Measurements from ENCODE around the gene CLDN5. TPM values are rescaled to one million over a fixed set of nuclear protein-coding genes. Genes with fewer than 3 reads are reported as not detected.

CLDN5 gene
- total and polyA plus RNA-seq, 2 of the 8 experiments (the other 6 are each of a cell fraction or from before 2014, with no cell fraction given) = 1.2 to 1.6 TPM

DNA sequence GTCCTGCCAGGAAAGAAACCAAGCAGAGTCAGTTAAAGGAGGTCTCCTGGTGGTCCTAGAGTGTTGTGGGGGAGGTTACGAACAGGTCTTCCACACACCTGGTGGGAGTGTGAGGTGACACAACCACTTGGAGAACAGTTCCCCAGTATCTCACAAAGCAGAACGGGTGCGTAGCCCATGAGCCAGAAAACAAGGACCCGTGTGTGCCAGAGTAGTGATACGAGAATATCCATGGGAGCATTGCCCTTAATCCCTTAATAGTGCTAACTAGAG lies 21.7 kb upstream of the CLDN5 start (continued):
- TF ChIP-seq, protein P1, sequence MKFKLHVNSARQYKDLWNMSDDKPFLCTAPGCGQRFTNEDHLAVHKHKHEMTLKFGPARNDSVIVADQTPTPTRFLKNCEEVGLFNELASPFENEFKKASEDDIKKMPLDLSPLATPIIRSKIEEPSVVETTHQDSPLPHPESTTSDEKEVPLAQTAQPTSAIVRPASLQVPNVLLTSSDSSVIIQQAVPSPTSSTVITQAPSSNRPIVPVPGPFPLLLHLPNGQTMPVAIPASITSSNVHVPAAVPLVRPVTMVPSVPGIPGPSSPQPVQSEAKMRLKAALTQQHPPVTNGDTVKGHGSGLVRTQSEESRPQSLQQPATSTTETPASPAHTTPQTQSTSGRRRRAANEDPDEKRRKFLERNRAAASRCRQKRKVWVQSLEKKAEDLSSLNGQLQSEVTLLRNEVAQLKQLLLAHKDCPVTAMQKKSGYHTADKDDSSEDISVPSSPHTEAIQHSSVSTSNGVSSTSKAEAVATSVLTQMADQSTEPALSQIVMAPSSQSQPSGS (IDR thresholded peaks at IDR 0.05; ENCODE audit: low read length) = no peak
- TF ChIP-seq GABPA (IDR thresholded peaks at IDR 0.05; ENCODE audit: borderline replicate concordance, insufficient read depth, low read length) (no peak), FOSL1 (IDR thresholded peaks at IDR 0.05; ENCODE audit: insufficient read depth, low read depth, low read length) (no peak), YY1 (IDR thresholded peaks at IDR 0.05; ENCODE audit: low read depth, low read length) (no peak)

All from H1 (cell line).